Chondrocyte (in vitro differentiated cells): ENCODE data around the gene PITX3. TPM values are rescaled to one million over a fixed set of nuclear protein-coding genes. Genes with fewer than 3 reads are reported as not detected.
A peak's percentile ranks its signal among the peaks of the same experiment; 100 is the strongest.

Experiments
- DNase-seq: peaks from one replicate; pipeline ENCODE4 v3.0.0; 2021; ENCODE audit warnings: mixed read lengths, low spot score
- H3K27ac Mint-ChIP-seq: one replicate; pipeline ENCODE4 v1.8.0; 2021; ENCODE audit warnings: mild to moderate bottlenecking, moderate library complexity, mixed read lengths; ENCODE audit not compliant: unreplicated experiment
- H3K27me3 Mint-ChIP-seq: 2 replicates; pipeline ENCODE4 v1.8.0; 2021; ENCODE audit warnings: low read depth, mixed read lengths
- H3K36me3 Mint-ChIP-seq: 2 replicates; pipeline ENCODE4 v1.8.0; 2021; ENCODE audit warnings: low read depth, mixed read lengths
- H3K4me1 Mint-ChIP-seq: 2 replicates; pipeline ENCODE4 v1.8.0; 2021; ENCODE audit warnings: low read depth, mild to moderate bottlenecking, mixed read lengths
- H3K4me3 Mint-ChIP-seq: one replicate; pipeline ENCODE4 v1.8.0; 2021; ENCODE audit warnings: mild to moderate bottlenecking, moderate library complexity, mixed read lengths; ENCODE audit not compliant: unreplicated experiment
- H3K9me3 Mint-ChIP-seq: 2 replicates; pipeline ENCODE4 v1.8.0; 2021; ENCODE audit warnings: low read depth, mixed read lengths
- CTCF ChIP-seq: fragments of 200-600 bp; sonication (generic); IDR thresholded peaks from 2 replicates; pipeline ENCODE4 v1.5.0; 2021; ENCODE audit warnings: antibody characterized with exemption, mild to moderate bottlenecking, moderate library complexity
- total RNA-seq: library from RNA; stranded (reverse); gene quantifications from 3 replicates; pipeline ENCODE4 v1.2.1, GENCODE V29; 2021

Gene PITX3
- total RNA-seq, 1 donor from 2014 or later, result not detected

- Mint-ChIP-seq H3K27ac (peak overlapping the region; percentile 66), H3K4me1 (peaks cover 45% of the 10 kb centered on the region), H3K27me3 (no peaks in the 10 kb centered on the region)
These were observed 6.4 kb upstream of the PITX3 start for GRCh38 chr10:102247734-102248133.

GRCh38 chr10:102246261-102246660 is 4.9 kb upstream of the PITX3 start:
- H3K36me3 Mint-ChIP-seq, result no peaks in the 10 kb centered on the region
- peaks cover 49% of the 10 kb centered on the region for H3K4me1 Mint-ChIP-seq
- no peaks in the 10 kb centered on the region for H3K27me3 Mint-ChIP-seq
- H3K4me3 Mint-ChIP-seq, result peak overlapping the region; percentile 99
- DNase-seq, result no peak
- H3K9me3 Mint-ChIP-seq, result no peaks in the 10 kb centered on the region
- H3K27ac Mint-ChIP-seq, result peak overlapping the region; percentile 98
- TF ChIP-seq CTCF, result no peak

More at GRCh38 chr10:102247734-102248133, 6.4 kb upstream of the PITX3 start:
- DNase-seq, result no peak
- Mint-ChIP-seq H3K4me3 (peak overlapping the region; percentile 99), H3K36me3 (no peaks in the 10 kb centered on the region), H3K9me3 (no peaks in the 10 kb centered on the region)
- TF ChIP-seq CTCF, result no peak

- no peaks in the 10 kb centered on the region for H3K9me3 Mint-ChIP-seq
- no peak for TF ChIP-seq CTCF
- peaks cover 49% of the 10 kb centered on the region for H3K4me1 Mint-ChIP-seq
- peak overlapping the region; percentile 99 for H3K4me3 Mint-ChIP-seq
- peak overlapping the region; percentile 98 for H3K27ac Mint-ChIP-seq
- no peak for DNase-seq
- H3K27me3 Mint-ChIP-seq, result no peaks in the 10 kb centered on the region
- H3K36me3 Mint-ChIP-seq, result no peaks in the 10 kb centered on the region
These were observed 4.6 kb upstream of the PITX3 start for GRCh38 chr10:102245932-102246251.

GRCh38 chr10:102245082-102245931 is 4.0 kb upstream of the PITX3 start, which contains the start of gene GBF1:
Gene GBF1 (plus strand): TSS chr10:102245532. CDS start chr10:102258939, 13,407 bp downstream.
- TF ChIP-seq CTCF, result no peak
- Mint-ChIP-seq H3K4me1 (peaks cover 52% of the 10 kb centered on the region), H3K36me3 (no peaks in the 10 kb centered on the region), H3K9me3 (no peaks in the 10 kb centered on the region), H3K27me3 (peaks cover 3% of the 10 kb centered on the region), H3K27ac (peak within 1 kb of the TSS; percentile 98), H3K4me3 (peak within 1 kb of the TSS; percentile 99)
- no peak for DNase-seq

- Mint-ChIP-seq H3K36me3 (no peaks in the 10 kb centered on the region), H3K27ac (no peak overlapping the region), H3K9me3 (no peaks in the 10 kb centered on the region), H3K4me3 (no peak overlapping the region), H3K4me1 (peaks cover 44% of the 10 kb centered on the region), H3K27me3 (peaks cover 11% of the 10 kb centered on the region)
- DNase-seq, result no peak
- TF ChIP-seq CTCF, result no peak
These were observed 2.0 kb upstream of the PITX3 start for GRCh38 chr10:102243309-102243708.
